Thyroid gland (tissue), 4 donors: ENCODE results near the gene JAKMIP2.

Experiments
- POLR2A ChIP-seq, 2 donors: fragments of 450-650 bp; IDR thresholded peaks; one replicate each; pipeline ENCODE4 v1.6.1; 2017; ENCODE audit warnings: antibody characterized with exemption in 2 of 2, mild to moderate bottlenecking in 2 of 2, moderate library complexity in 1 of 2
- TF ChIP-seq, protein P1 (sequence below), 6 experiments: fragments of 200-600 bp in 3 of 6; fragments of 450-650 bp in 3 of 6; sonication (generic) in 3 of 6; IDR thresholded peaks; one replicate each; pipeline ENCODE4 v1.5.1; 2016 to 2019; ENCODE audit warnings: antibody characterized with exemption in 6 of 6, mild to moderate bottlenecking in 2 of 6, inconsistent platforms in 1 of 6, moderate library complexity in 1 of 6

- no peak for TF ChIP-seq POLR2A (IDR thresholded peaks at IDR 0.05)
- TF ChIP-seq, protein P1, sequence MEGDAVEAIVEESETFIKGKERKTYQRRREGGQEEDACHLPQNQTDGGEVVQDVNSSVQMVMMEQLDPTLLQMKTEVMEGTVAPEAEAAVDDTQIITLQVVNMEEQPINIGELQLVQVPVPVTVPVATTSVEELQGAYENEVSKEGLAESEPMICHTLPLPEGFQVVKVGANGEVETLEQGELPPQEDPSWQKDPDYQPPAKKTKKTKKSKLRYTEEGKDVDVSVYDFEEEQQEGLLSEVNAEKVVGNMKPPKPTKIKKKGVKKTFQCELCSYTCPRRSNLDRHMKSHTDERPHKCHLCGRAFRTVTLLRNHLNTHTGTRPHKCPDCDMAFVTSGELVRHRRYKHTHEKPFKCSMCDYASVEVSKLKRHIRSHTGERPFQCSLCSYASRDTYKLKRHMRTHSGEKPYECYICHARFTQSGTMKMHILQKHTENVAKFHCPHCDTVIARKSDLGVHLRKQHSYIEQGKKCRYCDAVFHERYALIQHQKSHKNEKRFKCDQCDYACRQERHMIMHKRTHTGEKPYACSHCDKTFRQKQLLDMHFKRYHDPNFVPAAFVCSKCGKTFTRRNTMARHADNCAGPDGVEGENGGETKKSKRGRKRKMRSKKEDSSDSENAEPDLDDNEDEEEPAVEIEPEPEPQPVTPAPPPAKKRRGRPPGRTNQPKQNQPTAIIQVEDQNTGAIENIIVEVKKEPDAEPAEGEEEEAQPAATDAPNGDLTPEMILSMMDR (IDR thresholded peaks at IDR 0.05) = no peak
Measured at GRCh38 chr5:147601652-147602051, 180.9 kb downstream of the JAKMIP2 start.
